Measurements from ENCODE around the gene TESMIN. TPM values are rescaled to one million over a fixed set of nuclear protein-coding genes. Genes with fewer than 3 reads are reported as not detected.

The TESMIN gene
- polyA plus RNA-seq (2013, experiment 1 of 2), result 7.9 TPM
- 8.4 TPM for polyA plus RNA-seq (2013, experiment 2 of 2)

- Histone ChIP-seq H3K36me3 (ENCODE audit: control insufficient read depth, insufficient read depth, low read length) (peaks cover 4% of the 10 kb centered on the region), H3K4me3 (ENCODE audit: extremely low read depth, insufficient read depth, low read length, poor library complexity, severe bottlenecking) (peak within 1 kb of the TSS; percentile 40), H3K27ac (ENCODE audit: low read depth, low read length, severe bottlenecking) (no peak within 1 kb of the TSS), H3K9me3 (ENCODE audit: control insufficient read depth, low read length) (no peaks in the 10 kb centered on the region), H3K4me1 (ENCODE audit: control insufficient read depth, insufficient read depth, low read length, poor library complexity, severe bottlenecking) (peaks cover 17% of the 10 kb centered on the region)
- WGBS, 2 experiments (ENCODE audit: insufficient coverage in 2 of 2), result 5 to 6% methylated on average over 12 to 28 of the region's 42 CpGs
Measured at GRCh38 chr11:68751331-68751856, at the start of gene TESMIN. TESMIN (minus strand) TSS chr11:68751520; CDS start chr11:68750660, 860 bp downstream.

- WGBS, 2 experiments (ENCODE audit: insufficient coverage in 2 of 2), result 53 to 60% methylated on average over 11 to 17 of the region's 23 CpGs
- Histone ChIP-seq H3K9me3 (ENCODE audit: control insufficient read depth, low read length) (no peaks in the 10 kb centered on the region), H3K36me3 (ENCODE audit: control insufficient read depth, insufficient read depth, low read length) (no peaks in the 10 kb centered on the region), H3K4me3 (ENCODE audit: extremely low read depth, insufficient read depth, low read length, poor library complexity, severe bottlenecking) (no peak overlapping the region), H3K4me1 (ENCODE audit: control insufficient read depth, insufficient read depth, low read length, poor library complexity, severe bottlenecking) (no peaks in the 10 kb centered on the region), H3K27ac (ENCODE audit: low read depth, low read length, severe bottlenecking) (no peak overlapping the region)
Measured at GRCh38 chr11:68798221-68798813, 47.0 kb upstream of the TESMIN start.

GRCh38 chr11:68796801-68797200, 45.5 kb upstream of the TESMIN start:
- Histone ChIP-seq H3K4me1 (ENCODE audit: control insufficient read depth, insufficient read depth, low read length, poor library complexity, severe bottlenecking) (no peaks in the 10 kb centered on the region), H3K36me3 (ENCODE audit: control insufficient read depth, insufficient read depth, low read length) (no peaks in the 10 kb centered on the region), H3K4me3 (ENCODE audit: extremely low read depth, insufficient read depth, low read length, poor library complexity, severe bottlenecking) (no peak overlapping the region), H3K9me3 (ENCODE audit: control insufficient read depth, low read length) (no peaks in the 10 kb centered on the region), H3K27ac (ENCODE audit: low read depth, low read length, severe bottlenecking) (no peak overlapping the region)
- WGBS, 2 experiments (ENCODE audit: insufficient coverage in 2 of 2), result 89 to 93% methylated on average over 18 to 19 of the region's 19 CpGs

- H3K4me3 ChIP-seq (ENCODE audit: extremely low read depth, insufficient read depth, low read length, poor library complexity, severe bottlenecking), result no peak overlapping the region
- WGBS, 2 experiments (ENCODE audit: insufficient coverage in 2 of 2), result 90 to 95% methylated on average over 13 to 17 of the region's 18 CpGs
- H3K9me3 ChIP-seq (ENCODE audit: control insufficient read depth, low read length), result no peaks in the 10 kb centered on the region
- H3K36me3 ChIP-seq (ENCODE audit: control insufficient read depth, insufficient read depth, low read length), result no peaks in the 10 kb centered on the region
- no peaks in the 10 kb centered on the region for H3K4me1 ChIP-seq (ENCODE audit: control insufficient read depth, insufficient read depth, low read length, poor library complexity, severe bottlenecking)
- no peak overlapping the region for H3K27ac ChIP-seq (ENCODE audit: low read depth, low read length, severe bottlenecking)
Measured at GRCh38 chr11:68792400-68792966, 41.2 kb upstream of the TESMIN start.

- H3K4me3 ChIP-seq (ENCODE audit: extremely low read depth, insufficient read depth, low read length, poor library complexity, severe bottlenecking), result no peak overlapping the region
- H3K9me3 ChIP-seq (ENCODE audit: control insufficient read depth, low read length), result no peaks in the 10 kb centered on the region
- 89 to 94% methylated on average over 10 to 13 of the region's 16 CpGs for WGBS, 2 experiments (ENCODE audit: insufficient coverage in 2 of 2)
- H3K36me3 ChIP-seq (ENCODE audit: control insufficient read depth, insufficient read depth, low read length), result no peaks in the 10 kb centered on the region
- no peak overlapping the region for H3K27ac ChIP-seq (ENCODE audit: low read depth, low read length, severe bottlenecking)
- H3K4me1 ChIP-seq (ENCODE audit: control insufficient read depth, insufficient read depth, low read length, poor library complexity, severe bottlenecking), result no peaks in the 10 kb centered on the region
Measured at GRCh38 chr11:68784653-68785052, 33.3 kb upstream of the TESMIN start.

GRCh38 chr11:68783216-68783821, 32.0 kb upstream of the TESMIN start:
- Histone ChIP-seq H3K4me1 (ENCODE audit: control insufficient read depth, insufficient read depth, low read length, poor library complexity, severe bottlenecking) (no peaks in the 10 kb centered on the region), H3K4me3 (ENCODE audit: extremely low read depth, insufficient read depth, low read length, poor library complexity, severe bottlenecking) (no peak overlapping the region), H3K9me3 (ENCODE audit: control insufficient read depth, low read length) (no peaks in the 10 kb centered on the region), H3K36me3 (ENCODE audit: control insufficient read depth, insufficient read depth, low read length) (no peaks in the 10 kb centered on the region), H3K27ac (ENCODE audit: low read depth, low read length, severe bottlenecking) (no peak overlapping the region)
- WGBS, 2 experiments (ENCODE audit: insufficient coverage in 2 of 2), result 88 to 92% methylated on average over 12 to 16 of the region's 16 CpGs

GRCh38 chr11:68782711-68783110, 31.4 kb upstream of the TESMIN start:
- Histone ChIP-seq H3K27ac (ENCODE audit: low read depth, low read length, severe bottlenecking) (no peak overlapping the region), H3K36me3 (ENCODE audit: control insufficient read depth, insufficient read depth, low read length) (no peaks in the 10 kb centered on the region), H3K9me3 (ENCODE audit: control insufficient read depth, low read length) (no peaks in the 10 kb centered on the region), H3K4me3 (ENCODE audit: extremely low read depth, insufficient read depth, low read length, poor library complexity, severe bottlenecking) (no peak overlapping the region), H3K4me1 (ENCODE audit: control insufficient read depth, insufficient read depth, low read length, poor library complexity, severe bottlenecking) (no peaks in the 10 kb centered on the region)
- WGBS, 2 experiments (ENCODE audit: insufficient coverage in 2 of 2), result 95 to 98% methylated on average over 26 of the region's 26 CpGs

- no peak overlapping the region for H3K4me3 ChIP-seq (ENCODE audit: extremely low read depth, insufficient read depth, low read length, poor library complexity, severe bottlenecking)
- no peaks in the 10 kb centered on the region for H3K4me1 ChIP-seq (ENCODE audit: control insufficient read depth, insufficient read depth, low read length, poor library complexity, severe bottlenecking)
- H3K27ac ChIP-seq (ENCODE audit: low read depth, low read length, severe bottlenecking), result no peak overlapping the region
- WGBS, 2 experiments (ENCODE audit: insufficient coverage in 2 of 2), result 43 to 62% methylated on average over 1 to 3 of the region's 4 CpGs
- H3K9me3 ChIP-seq (ENCODE audit: control insufficient read depth, low read length), result no peaks in the 10 kb centered on the region
- no peaks in the 10 kb centered on the region for H3K36me3 ChIP-seq (ENCODE audit: control insufficient read depth, insufficient read depth, low read length)
Measured at GRCh38 chr11:68780829-68781228, 29.5 kb upstream of the TESMIN start.

GRCh38 chr11:68778205-68778604, 26.9 kb upstream of the TESMIN start:
- Histone ChIP-seq H3K36me3 (ENCODE audit: control insufficient read depth, insufficient read depth, low read length) (no peaks in the 10 kb centered on the region), H3K4me3 (ENCODE audit: extremely low read depth, insufficient read depth, low read length, poor library complexity, severe bottlenecking) (no peak overlapping the region)
- WGBS, 2 experiments (ENCODE audit: insufficient coverage in 2 of 2), result 90 to 100% methylated on average over 2 to 6 of the region's 7 CpGs

GRCh38 chr11:68776442-68777235, 25.3 kb upstream of the TESMIN start:
- no peak overlapping the region for H3K4me3 ChIP-seq (ENCODE audit: extremely low read depth, insufficient read depth, low read length, poor library complexity, severe bottlenecking)
- no peaks in the 10 kb centered on the region for H3K9me3 ChIP-seq (ENCODE audit: control insufficient read depth, low read length)
- H3K36me3 ChIP-seq (ENCODE audit: control insufficient read depth, insufficient read depth, low read length), result no peaks in the 10 kb centered on the region
- no peaks in the 10 kb centered on the region for H3K4me1 ChIP-seq (ENCODE audit: control insufficient read depth, insufficient read depth, low read length, poor library complexity, severe bottlenecking)
- 87 to 90% methylated on average over 16 of the region's 20 CpGs for WGBS, 2 experiments (ENCODE audit: insufficient coverage in 2 of 2)
- no peak overlapping the region for H3K27ac ChIP-seq (ENCODE audit: low read depth, low read length, severe bottlenecking)

More at GRCh38 chr11:68778205-68778604, 26.9 kb upstream of the TESMIN start:
- H3K9me3 ChIP-seq (ENCODE audit: control insufficient read depth, low read length), result no peaks in the 10 kb centered on the region
- H3K4me1 ChIP-seq (ENCODE audit: control insufficient read depth, insufficient read depth, low read length, poor library complexity, severe bottlenecking), result no peaks in the 10 kb centered on the region
- H3K27ac ChIP-seq (ENCODE audit: low read depth, low read length, severe bottlenecking), result no peak overlapping the region
